Measurements from ENCODE around the gene KCNAB2.
A peak's percentile ranks its signal among the peaks of the same experiment; 100 is the strongest.
"Not testable (repeated sequence)": the region's sequence is repeated elsewhere in the genome, so short reads cannot be mapped to it uniquely, and the experiment has no call there.

Gene KCNAB2

GRCh38 chr1:6011161-6011945 is 34.3 kb upstream of the KCNAB2 start:
- no peak for DNase-seq

- DNase-seq: no peak
These were observed 33.8 kb upstream of the KCNAB2 start for GRCh38 chr1:6011946-6012258.

- no peak for DNase-seq
These were observed 33.0 kb upstream of the KCNAB2 start for GRCh38 chr1:6012529-6013318.

- DNase-seq: no peak
These were observed 32.2 kb upstream of the KCNAB2 start for GRCh38 chr1:6013491-6013890.

- no peak for DNase-seq
These were observed 31.3 kb upstream of the KCNAB2 start for GRCh38 chr1:6014130-6014999.

GRCh38 chr1:6016191-6016865 is 29.4 kb upstream of the KCNAB2 start:
- no peak for DNase-seq

- not testable (repeated sequence) for DNase-seq
These were observed 28.0 kb upstream of the KCNAB2 start for GRCh38 chr1:6017654-6018053.

GRCh38 chr1:6019166-6019845 is 26.4 kb upstream of the KCNAB2 start:
- DNase-seq: no peak

GRCh38 chr1:6022193-6022592 is 23.5 kb upstream of the KCNAB2 start:
- DNase-seq: no peak

- no peak for DNase-seq
These were observed 22.3 kb upstream of the KCNAB2 start for GRCh38 chr1:6023346-6023745.

- no peak for DNase-seq
These were observed 21.3 kb upstream of the KCNAB2 start for GRCh38 chr1:6024376-6024775.

- DNase-seq: peak; percentile 33
These were observed 20.2 kb upstream of the KCNAB2 start for GRCh38 chr1:6025269-6026094.

- peak; percentile 97 for DNase-seq
These were observed 19.4 kb upstream of the KCNAB2 start for GRCh38 chr1:6026095-6026809.

GRCh38 chr1:6027591-6027990 is 18.1 kb upstream of the KCNAB2 start:
- DNase-seq: peak; percentile 60

- DNase-seq: peak; percentile 70
These were observed 17.4 kb upstream of the KCNAB2 start for GRCh38 chr1:6028042-6028850.

- DNase-seq: no peak
These were observed 16.3 kb upstream of the KCNAB2 start for GRCh38 chr1:6029351-6029750.

- DNase-seq: no peak
These were observed 15.6 kb upstream of the KCNAB2 start for GRCh38 chr1:6030132-6030531.

- no peak for DNase-seq
These were observed 15.0 kb upstream of the KCNAB2 start for GRCh38 chr1:6030547-6031261.

GRCh38 chr1:6033124-6033523 is 12.6 kb upstream of the KCNAB2 start:
- DNase-seq: no peak
